Pulmonary artery endothelial cell (primary cell): Measurements from ENCODE around the gene PTDSS2. TPM values are rescaled to one million over a fixed set of nuclear protein-coding genes. Genes with fewer than 3 reads are reported as not detected.
"Not testable (repeated sequence)": the region's sequence is repeated elsewhere in the genome, so short reads cannot be mapped to it uniquely, and the experiment has no call there.

ENCODE experiments used
- DNase-seq: peaks from one replicate; pipeline ENCODE4 v3.0.0-alpha.2; 2011; ENCODE audit warnings: low read depth, low spot score
- total RNA-seq: library from RNA; depleted of rRNA; stranded (reverse); fragments of >200 nt; gene quantifications from 2 replicates; pipeline ENCODE4 v1.2.3, GENCODE V29; 2014

PTDSS2 gene
- total RNA-seq, 1 donor from 2014 or later = 32.1 TPM

GRCh38 chr11:504994-505344, 54.9 kb downstream of the PTDSS2 start:
- DNase-seq = no peak

DNA sequence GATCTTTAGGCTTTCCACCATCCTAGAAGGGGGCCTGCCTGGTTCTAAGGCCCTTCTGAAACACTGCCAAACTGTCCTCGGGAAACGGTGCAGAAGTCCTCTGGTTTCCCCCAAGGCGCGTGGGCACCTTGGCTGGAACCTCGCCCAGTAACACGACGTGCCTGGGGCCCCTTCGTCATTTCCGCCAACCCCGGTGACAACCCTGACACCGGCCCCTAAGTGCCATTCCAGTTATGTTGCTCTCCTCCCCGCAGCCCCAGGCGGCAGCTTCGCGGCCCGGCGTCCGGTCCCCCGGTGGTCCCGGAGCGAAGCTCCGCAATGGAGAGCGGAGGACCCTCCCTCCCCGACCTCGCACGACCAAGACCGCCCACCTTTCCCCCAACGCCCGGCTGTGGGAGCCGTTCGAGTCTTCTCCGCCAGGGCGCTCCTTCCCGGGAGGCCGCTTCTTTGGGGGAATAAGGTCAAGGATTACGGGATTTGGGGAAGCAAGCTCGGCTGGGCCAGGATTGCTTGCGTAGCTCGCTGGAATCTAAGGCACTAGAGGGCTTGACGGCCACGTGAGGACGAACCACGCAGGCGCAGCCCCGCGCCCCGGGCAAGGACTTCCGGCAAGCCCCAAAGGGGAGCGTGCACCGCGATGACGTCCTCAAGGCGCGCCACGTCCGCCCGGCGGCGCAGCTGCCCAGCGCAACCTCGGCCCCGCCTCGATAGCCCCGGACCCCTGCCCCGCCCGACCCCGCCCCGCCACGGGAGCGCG, 56.3 kb downstream of the PTDSS2 start:
- DNase-seq = peak; percentile 89

- peak; percentile 77 for DNase-seq
Measured at GRCh38 chr11:506995-507726, 57.1 kb downstream of the PTDSS2 start, which contains the start of gene RNH1. Gene RNH1, minus strand, starts transcription at chr11:507242. Its CDS starts 5,080 bp downstream, at chr11:502162.

DNA sequence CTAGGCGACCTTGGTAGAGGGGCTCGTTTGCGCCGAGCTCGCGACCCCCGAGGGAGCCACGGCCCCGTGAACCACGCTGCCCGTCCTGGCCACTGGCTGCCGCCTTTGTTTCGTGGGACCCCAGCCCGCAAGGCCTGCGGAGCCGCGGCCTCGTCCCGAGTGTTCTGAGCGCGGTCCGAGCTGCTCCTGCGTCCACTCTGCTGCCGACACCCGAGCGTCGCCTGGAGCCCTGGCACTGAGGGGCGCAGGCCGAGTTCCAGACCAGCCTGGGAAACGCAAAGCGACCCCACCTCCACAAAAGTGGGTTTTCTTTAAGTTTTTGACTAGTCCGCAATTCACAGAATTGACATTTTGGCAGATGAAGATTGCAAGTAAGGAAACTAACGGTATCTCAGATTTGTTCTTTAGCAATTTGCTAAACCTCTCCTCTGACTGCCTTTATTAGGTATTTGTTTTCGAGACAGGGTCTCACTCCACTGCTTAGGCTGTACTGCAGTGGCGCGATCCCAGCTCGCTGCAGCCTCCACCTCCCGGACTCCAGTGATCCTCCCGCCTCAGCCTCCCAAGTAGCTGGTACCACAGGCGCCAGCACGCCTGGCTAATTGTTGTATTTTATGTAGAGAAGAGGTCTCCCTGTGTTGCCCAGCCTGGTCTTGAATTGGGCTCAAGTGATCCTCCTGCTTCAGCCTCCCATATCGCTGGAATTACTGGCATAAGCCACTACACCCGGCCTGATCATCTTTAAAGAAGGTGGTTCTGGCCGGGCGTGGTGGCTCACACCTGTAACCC, 57.8 kb downstream of the PTDSS2 start:
- no peak for DNase-seq

GRCh38 chr11:508956-509355, 58.9 kb downstream of the PTDSS2 start:
- DNase-seq = no peak

DNA sequence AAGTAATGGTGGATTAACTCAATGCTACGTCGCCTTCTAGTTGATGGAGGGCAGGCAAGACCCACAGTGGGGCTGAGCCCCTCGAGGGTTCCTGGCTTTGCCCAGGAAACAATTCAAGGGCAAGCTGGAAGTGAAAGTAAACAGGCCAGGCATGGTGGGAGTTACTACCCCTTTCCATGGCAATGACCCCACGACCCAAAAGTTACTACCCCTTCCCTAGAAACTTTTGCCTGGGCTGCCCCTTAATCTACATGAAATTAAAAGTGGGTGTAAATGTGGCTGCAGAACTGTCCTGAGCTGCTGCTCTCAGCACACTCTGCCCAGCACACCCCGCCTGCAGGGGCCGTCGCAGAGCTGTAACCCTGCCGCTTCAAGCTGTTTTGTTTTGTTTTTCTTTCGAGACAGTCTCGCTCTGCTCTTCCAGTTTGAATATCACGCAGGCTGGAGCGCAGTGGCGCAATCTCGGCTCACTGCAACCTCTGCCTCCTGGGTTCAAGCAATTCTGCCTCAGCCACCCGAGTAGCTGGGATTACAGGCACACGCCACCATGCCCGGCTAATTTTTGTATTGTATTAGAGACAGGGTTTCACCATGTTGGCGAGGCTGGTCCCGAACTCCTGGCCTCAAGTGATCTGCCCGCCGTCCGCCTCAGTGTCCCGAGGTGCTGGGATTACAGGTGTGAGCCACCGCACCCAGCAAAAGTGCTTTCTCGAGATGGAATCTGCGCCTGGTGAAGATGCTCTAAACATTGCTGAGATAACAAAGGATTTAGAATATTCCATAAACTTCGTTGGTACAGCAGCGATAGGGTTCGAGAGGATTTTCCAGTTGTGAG, 62.9 kb downstream of the PTDSS2 start:
- no peak for DNase-seq

DNA sequence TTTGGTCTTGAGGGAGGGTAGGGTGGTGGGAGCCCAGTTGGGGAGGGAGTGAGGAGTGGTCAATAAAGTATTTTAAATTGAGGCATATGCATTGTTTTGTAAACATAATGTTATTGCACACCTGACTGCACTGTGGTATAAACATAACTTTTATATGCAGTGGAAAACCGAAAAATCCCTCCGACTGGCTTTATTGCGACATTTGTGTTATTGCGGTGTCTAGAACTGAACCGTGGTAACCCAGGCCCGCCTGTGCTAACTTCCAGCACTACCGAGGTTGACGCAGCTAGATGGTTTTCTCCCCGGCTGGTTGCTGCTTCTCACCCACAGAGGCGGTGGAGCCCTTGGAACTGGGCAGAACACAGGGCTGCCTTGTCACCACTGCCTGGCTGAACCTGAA, 64.5 kb downstream of the PTDSS2 start:
- DNase-seq = no peak

DNA sequence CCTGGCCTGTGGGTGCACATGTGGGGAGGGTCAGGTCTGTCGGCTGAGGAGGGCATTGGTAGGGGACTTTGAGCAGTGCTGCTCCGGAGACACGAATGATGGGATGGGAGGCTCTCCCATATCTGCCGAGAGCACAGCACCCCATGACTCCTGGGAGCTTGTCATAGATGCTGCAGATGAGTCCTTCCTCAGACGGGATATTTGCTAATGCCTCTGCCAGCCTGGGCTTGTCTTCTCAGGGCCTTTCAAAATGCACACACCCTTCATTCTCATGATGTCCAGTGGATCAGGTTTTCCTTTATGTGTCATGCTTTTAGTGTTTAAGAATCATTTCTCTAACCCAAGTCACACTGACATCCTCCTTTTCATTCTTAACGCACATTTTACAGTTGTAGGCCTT, 65.1 kb downstream of the PTDSS2 start:
- no peak for DNase-seq

DNA sequence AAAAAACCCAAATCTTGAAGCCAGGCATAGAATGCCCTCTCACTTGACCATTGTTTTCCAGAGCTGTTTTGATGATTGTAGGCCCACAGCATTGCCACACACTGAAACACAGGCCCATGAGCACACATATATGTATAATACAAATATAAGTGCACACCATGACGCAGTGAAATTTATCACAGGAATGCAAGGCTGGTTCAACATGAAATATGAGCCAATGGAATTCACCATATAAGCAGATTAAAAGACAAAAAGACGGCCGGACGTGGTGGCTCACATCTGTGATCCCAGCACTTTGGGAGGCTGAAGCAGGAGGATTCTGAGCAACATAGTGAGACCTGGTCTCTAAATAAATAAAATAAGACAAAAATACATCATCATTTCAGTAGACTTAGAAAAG, 66.3 kb downstream of the PTDSS2 start:
- DNase-seq = no peak

DNA sequence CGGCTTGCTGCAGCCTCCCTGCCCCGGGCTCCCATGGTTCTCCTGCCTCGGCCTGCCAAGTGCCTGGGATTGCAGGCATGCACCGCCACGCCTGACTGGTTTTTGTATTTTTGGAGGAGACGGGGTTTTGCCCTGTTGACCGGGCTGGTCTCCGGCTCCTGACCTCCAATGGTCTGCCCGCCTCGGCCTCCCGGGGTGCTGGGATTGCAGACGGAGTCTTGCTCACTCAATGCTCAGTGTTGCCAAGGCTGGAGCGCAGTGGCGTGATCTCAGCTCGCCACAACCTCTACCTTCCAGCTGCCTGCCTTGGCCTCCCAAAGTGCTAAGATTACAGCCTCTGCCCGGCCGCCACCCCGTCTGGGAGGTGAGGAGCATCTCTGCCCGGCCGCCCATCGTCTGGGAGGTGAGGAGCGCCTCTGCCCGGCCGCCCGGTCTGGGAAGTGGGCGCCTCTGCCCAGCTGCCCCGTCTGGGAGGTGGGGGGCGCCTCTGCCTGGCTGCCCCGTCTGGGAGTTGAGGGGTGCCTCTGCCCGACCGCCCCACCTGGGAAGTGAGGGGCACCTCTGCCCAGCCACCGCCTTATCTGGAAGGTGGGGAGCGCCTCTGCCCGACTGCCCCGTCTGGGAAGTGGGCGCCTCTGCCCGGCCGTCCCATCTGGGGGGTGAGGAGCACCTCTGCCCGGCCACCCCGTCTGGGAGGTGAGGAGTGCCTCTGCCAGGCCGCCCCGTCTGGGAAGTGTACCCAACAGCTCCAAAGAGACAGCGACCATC, 67.0 kb downstream of the PTDSS2 start:
- DNase-seq = not testable (repeated sequence)

GRCh38 chr11:518463-519202, 68.6 kb downstream of the PTDSS2 start:
- DNase-seq = peak; percentile 78

DNA sequence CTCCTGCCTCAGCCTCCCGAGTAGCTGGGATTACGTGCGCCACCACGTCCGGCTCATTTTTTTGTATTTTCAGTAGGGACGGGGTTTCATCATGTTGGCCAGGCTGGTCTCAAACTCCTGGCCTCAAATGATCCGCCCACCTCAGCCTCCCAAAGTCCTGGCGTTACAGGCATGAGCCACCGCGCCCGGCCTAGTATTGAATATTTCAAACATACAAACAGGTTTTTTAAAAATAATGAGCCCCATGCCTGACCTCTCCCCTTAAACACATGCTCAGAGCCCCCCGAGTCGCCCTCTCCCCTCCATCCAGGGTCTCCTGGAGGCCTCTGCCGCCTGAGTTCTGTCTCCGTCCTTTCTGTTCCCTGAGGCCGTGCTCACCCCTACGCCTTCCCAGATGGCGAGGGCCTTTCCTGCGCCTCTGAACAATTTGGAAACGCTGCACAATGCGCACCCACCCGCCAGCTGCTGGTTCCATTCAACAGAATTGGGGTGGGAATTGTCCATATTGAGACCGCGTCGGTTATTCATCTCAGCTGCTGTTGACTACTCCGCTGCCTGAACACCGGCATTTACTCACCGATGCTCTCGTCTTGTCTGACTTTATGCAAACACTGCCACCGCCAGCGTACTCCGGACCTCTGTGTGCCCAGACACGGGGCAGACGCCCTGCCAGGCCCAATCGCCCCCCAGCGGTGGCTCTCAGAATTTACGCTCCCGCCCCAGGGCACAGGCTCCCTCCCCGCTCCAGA, 70.5 kb downstream of the PTDSS2 start:
- DNase-seq = no peak

DNA sequence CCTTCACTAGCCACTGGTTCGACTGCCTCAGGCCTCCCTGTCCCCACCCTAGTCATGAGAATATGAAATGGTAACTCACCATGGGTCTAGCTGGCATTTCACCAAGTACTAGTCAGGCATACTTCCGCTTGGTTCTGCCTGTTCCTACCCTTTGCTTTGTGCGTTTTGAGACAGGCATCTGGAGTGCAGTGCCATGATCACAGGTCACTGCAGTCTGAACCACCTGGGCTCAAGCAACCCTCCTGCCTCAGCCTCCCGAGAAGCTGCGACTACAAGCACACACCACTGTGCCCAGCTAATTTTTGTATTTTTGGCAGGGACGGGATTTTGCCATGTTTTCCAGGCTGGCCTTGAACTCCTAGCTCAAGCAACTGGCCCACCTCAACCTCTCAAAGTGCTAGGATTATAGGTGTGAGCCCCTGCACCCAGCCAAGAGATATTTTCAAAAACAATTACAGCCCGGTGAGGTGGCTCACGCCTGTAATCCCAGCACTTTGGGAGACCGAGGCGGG, 71.2 kb downstream of the PTDSS2 start:
- DNase-seq = no peak

GRCh38 chr11:526192-526591, 76.1 kb downstream of the PTDSS2 start:
- DNase-seq = no peak

DNA sequence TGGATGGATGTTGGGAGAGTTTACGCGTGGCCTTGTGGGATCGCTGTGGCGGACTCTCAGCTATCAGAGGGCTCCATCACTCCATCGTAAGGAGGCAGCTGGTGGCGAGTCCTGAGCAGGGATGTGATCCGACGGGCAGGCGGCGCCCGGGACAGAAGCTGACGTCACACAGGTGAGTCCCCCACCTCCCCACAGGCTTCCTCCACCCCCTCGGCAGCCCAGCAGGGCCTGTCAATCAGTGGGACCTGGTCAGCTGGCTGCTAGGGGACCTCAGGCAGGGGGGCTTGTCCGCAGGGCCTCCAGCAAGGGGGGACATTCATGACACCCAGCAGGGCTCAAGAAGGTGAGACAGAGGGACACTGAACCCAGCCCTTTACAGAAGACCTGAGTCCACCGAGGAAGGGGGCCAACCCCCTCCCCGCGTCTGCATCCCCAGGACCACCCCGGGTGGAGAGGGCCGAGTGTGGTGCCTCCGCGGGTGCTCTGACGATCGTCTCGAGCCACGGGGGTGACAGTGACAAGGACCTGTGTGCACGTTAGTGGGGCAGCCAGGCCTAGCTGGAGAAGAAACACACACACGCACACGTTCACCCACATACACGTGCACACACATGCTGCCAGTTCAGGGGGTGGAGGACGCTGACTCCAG, 78.2 kb downstream of the PTDSS2 start:
- no peak for DNase-seq

DNA sequence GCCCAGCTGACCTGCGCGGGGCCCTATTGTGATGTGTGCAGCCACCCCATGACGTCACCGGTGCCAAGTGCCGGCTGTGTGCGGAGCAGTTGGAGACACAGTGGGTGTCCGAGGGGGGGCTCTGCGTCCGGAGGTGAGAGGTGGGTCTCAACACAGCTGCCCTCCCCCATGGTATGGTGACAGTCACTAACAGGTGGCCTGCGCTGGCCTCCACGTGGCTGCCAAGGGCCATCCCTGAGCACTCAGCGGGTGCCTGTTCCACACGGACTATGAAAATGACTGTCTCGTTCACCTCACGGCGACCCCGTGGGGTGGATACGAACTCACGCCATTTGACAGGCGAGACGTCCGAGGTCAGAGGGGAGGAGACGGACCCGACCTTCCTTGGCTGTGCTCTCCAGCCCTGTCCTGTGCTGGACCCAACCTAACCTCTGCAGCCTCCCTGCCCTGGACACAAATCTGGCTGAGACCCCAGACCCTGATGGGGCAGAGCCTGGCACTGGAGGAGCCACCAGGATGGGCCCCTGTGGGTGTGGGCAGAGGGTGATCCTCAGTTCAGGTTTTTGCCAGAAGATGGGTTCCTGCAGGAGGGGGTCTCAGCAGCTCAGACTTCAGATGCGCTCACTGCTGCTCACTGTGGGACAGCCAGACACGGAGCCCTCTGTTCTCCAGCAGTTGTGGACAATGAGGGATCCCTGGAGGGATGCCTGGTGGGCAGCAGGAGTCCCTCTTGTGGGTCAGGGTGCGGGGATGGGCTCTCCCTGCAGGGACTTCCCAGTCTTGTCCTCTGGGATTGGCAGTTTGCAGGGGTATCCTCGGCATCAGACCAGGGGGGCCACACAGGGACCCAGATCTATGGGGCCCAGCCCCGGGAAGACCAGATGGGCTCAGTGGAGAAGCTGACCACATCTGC, 79.0 kb downstream of the PTDSS2 start:
- DNase-seq = no peak

GRCh38 chr11:529728-530411, 79.8 kb downstream of the PTDSS2 start:
- no peak for DNase-seq
